GM23248 (cell line): ENCODE results near the gene DBX2. TPM values are rescaled to one million over a fixed set of nuclear protein-coding genes. Genes with fewer than 3 reads are reported as not detected.

Experiments
- DNase-seq: peaks from one replicate; pipeline ENCODE4 v3.0.0-alpha.2; 2015
- H2AFZ ChIP-seq: fragments of 200-600 bp; sonication (generic); 2 replicates; pipeline ENCODE4 v1.6.1; 2016; ENCODE audit warnings: antibody characterized with exemption
- H3F3A ChIP-seq: fragments of 200-600 bp; sonication (generic); 2 replicates; pipeline ENCODE4 v1.6.1; 2016; ENCODE audit warnings: mild to moderate bottlenecking, antibody characterized with exemption, mixed run types; ENCODE audit not compliant: insufficient read depth
- H3K27ac ChIP-seq: fragments of 200-600 bp; sonication (generic); 2 replicates; pipeline ENCODE4 v1.5.1; 2016; ENCODE audit warnings: mild to moderate bottlenecking
- H3K27me3 ChIP-seq: fragments of 200-600 bp; sonication (generic); replicated peaks from 2 replicates; pipeline ENCODE4 v1.6.1; 2016; ENCODE audit warnings: mild to moderate bottlenecking; ENCODE audit not compliant: insufficient read depth
- H3K36me3 ChIP-seq: fragments of 200-600 bp; sonication (generic); 2 replicates; pipeline ENCODE4 v1.6.1; 2016; ENCODE audit warnings: low read depth, mild to moderate bottlenecking
- H3K4me1 ChIP-seq: fragments of 200-600 bp; sonication (generic); 2 replicates; pipeline ENCODE4 v1.6.1; 2016; ENCODE audit warnings: mild to moderate bottlenecking; ENCODE audit not compliant: insufficient read depth
- H3K4me2 ChIP-seq: fragments of 200-600 bp; sonication (generic); one replicate; pipeline ENCODE4 v1.6.1; 2016; ENCODE audit warnings: mild to moderate bottlenecking; ENCODE audit not compliant: unreplicated experiment
- H3K4me3 ChIP-seq: fragments of 200-600 bp; sonication (generic); 2 replicates; pipeline ENCODE4 v1.5.1; 2016; ENCODE audit warnings: mild to moderate bottlenecking
- H3K79me2 ChIP-seq: fragments of 200-600 bp; sonication (generic); 2 replicates; pipeline ENCODE4 v1.6.1; 2016; ENCODE audit warnings: mild to moderate bottlenecking; ENCODE audit not compliant: insufficient read depth
- H3K9ac ChIP-seq: fragments of 200-600 bp; sonication (generic); 2 replicates; pipeline ENCODE4 v1.6.1; 2016; ENCODE audit warnings: mild to moderate bottlenecking
- H3K9me2 ChIP-seq: fragments of 200-600 bp; sonication (generic); 2 replicates; pipeline ENCODE4 v1.6.1; 2016; ENCODE audit warnings: mixed run types, mild to moderate bottlenecking, moderate library complexity; ENCODE audit not compliant: insufficient read depth
- H3K9me3 ChIP-seq: fragments of 200-600 bp; sonication (generic); one replicate; pipeline ENCODE4 v1.6.1; 2017; ENCODE audit warnings: low read depth
- H4K20me1 ChIP-seq: fragments of 200-600 bp; sonication (generic); 2 replicates; pipeline ENCODE4 v1.6.0; 2016; ENCODE audit not compliant: insufficient read depth
- EZH2 ChIP-seq: fragments of 200-600 bp; sonication (generic); IDR thresholded peaks from 2 replicates; pipeline ENCODE4 v1.6.1; 2018; ENCODE audit warnings: antibody characterized with exemption, mild to moderate bottlenecking; ENCODE audit not compliant: insufficient read depth, poor library complexity, severe bottlenecking
- EZH2phosphoT487 ChIP-seq: fragments of 200-600 bp; sonication (generic); IDR thresholded peaks from 2 replicates; pipeline ENCODE4 v1.6.1; 2018; ENCODE audit warnings: antibody characterized with exemption, moderate library complexity, mild to moderate bottlenecking, low read depth; ENCODE audit not compliant: insufficient read depth
- WGBS, 2 experiments: methylation state at CpG; one replicate each; pipeline ENCODE4 v1.1.6; 2015 to 2017; ENCODE audit warnings: low lambda C conversion rate in 2 of 2, low coverage in 1 of 2; ENCODE audit errors: missing lambda C conversion rate in 2 of 2; 5-methylcytosine and 5-hydroxymethylcytosine counted together
- in situ Hi-C: fragments of 300-500 bp; cut with MboI; formaldehyde crosslinking; loops from 2 replicates; pipeline ENCODE4 v1.15.0; 2020
- polyA plus RNA-seq: library from polyadenylated mRNA; unstranded; fragments of >200 nt; fragmentation: Nextera tagmentation; extraction: Ambion mirVana; gene quantifications from 2 replicates; pipeline ENCODE4 v1.2.1, GENCODE V29; 2016
- total RNA-seq: library from RNA; depleted of rRNA; stranded (reverse); fragments of >200 nt; shearing (Covaris generic); gene quantifications from 2 replicates; pipeline ENCODE4 v1.2.3, GENCODE V29; 2014; rRNA removed

DBX2 gene
- total and polyA plus RNA-seq, 2 experiments from 2014 or later: not detected

DNA sequence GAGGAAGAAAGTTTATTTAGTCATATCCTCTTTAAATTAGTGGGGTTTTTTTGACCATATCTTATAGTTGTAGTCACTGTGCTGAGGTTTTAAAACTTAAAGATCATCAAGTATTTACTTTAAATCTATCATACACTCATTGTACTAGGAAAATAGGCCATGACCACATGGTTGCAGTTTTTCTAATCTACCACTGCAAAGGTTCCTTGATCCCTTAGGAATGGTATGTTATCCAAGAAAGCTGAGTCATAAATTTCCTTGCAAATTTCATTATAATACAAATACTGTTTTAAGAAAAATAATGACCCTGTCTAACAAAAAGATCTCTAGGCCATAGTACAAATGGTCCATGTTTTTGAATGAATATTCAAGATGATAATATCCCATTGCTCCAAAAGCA, 74.7 kb downstream of the DBX2 start:
- in situ Hi-C loops: no loop called here
- H3K4me2 ChIP-seq: no peak overlapping the region
- no peaks in the 10 kb centered on the region for H3K4me1 ChIP-seq
- H3K27ac ChIP-seq: no peak overlapping the region
- no peaks in the 10 kb centered on the region for H3K9me2 ChIP-seq
- H3K36me3 ChIP-seq: no peaks in the 10 kb centered on the region
- H3K27me3 ChIP-seq: no peaks in the 10 kb centered on the region
- H4K20me1 ChIP-seq: no peaks in the 10 kb centered on the region
- H3K4me3 ChIP-seq: no peak overlapping the region
- no peaks in the 10 kb centered on the region for H3K9me3 ChIP-seq
- H3F3A ChIP-seq: no peaks in the 10 kb centered on the region
- no peak for DNase-seq
- H2AFZ ChIP-seq: no peak overlapping the region
- no peak overlapping the region for H3K9ac ChIP-seq
- H3K79me2 ChIP-seq: no peaks in the 10 kb centered on the region
- no peak for TF ChIP-seq EZH2
- TF ChIP-seq EZH2phosphoT487: no peak

DNA sequence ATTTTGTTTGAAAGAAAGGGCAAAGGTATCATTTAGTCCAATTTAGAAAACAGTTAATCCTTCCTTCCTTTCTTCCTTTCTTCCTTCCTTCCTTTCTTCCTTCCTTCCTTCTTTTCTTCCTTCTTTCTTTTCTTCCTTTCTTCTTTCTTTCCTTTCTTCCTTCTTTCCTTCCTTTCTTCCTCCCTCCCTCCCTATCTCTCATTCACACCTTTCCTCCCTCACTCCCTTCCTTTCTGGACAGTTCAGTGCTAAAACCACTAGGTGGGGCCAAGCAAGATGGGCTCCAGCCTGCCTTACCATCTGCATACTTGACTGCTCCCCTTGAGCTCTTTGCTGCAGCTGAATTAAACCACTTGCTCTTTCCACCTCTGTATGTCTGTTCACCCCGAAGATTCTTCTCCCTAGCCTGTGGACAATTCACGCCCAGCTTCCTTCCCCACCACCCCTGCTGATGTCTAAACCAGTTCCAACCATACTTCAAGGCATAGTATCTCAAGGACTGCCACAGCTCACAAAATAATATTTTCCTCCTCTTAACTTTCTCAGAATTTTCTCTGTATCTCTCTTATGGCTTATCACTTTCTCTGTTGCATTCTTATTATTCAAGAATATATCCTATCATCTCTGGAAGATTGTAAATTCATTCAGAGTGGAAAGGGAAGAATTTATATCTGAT, 78.0 kb downstream of the DBX2 start:
- Histone ChIP-seq H2AFZ (no peak overlapping the region), H3K4me3 (no peak overlapping the region)
- peak; percentile 39 for DNase-seq

DNA sequence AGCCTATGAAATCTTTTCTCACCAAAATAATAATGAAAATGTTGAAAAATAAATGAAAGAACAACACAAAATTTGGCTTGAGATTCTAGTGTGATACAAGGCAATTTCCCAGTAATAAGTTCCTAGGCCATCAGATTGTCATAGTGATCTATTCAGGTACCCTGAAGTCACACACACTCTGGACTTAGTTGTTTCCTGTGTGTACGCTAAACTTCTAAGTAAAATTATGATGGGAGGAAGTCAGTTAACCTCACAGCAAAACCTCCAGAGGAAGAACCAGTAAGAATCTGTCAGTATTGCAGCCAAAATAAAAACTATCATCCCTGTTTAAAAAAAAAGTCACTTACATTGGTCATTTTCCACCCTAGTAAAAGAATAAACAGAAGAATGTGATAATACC, 81.9 kb downstream of the DBX2 start:
- Histone ChIP-seq H3K27ac (no peak overlapping the region), H3K4me3 (no peak overlapping the region), H3K36me3 (no peaks in the 10 kb centered on the region), H3F3A (no peaks in the 10 kb centered on the region), H3K9ac (no peak overlapping the region), H3K9me3 (no peaks in the 10 kb centered on the region), H3K4me2 (no peak overlapping the region), H3K4me1 (no peaks in the 10 kb centered on the region), H2AFZ (no peak overlapping the region), H4K20me1 (no peaks in the 10 kb centered on the region), H3K9me2 (no peaks in the 10 kb centered on the region), H3K79me2 (no peaks in the 10 kb centered on the region), H3K27me3 (no peaks in the 10 kb centered on the region)
- no peak for DNase-seq
- WGBS, 2 experiments: 5 to 10% methylated on average over 1 of the region's 1 CpG
- in situ Hi-C loops: no loop called here
- TF ChIP-seq EZH2phosphoT487 (no peak), EZH2 (no peak)

More for the DNA sequence above, 78.0 kb downstream of the DBX2 start:
- H3K9me2 ChIP-seq: no peaks in the 10 kb centered on the region
- no peaks in the 10 kb centered on the region for H4K20me1 ChIP-seq
- no peaks in the 10 kb centered on the region for H3K36me3 ChIP-seq
- no peaks in the 10 kb centered on the region for H3F3A ChIP-seq
- in situ Hi-C loops: no loop called here
- no peak overlapping the region for H3K27ac ChIP-seq
- no peaks in the 10 kb centered on the region for H3K27me3 ChIP-seq
- TF ChIP-seq EZH2phosphoT487: no peak
- TF ChIP-seq EZH2: no peak
- H3K79me2 ChIP-seq: no peaks in the 10 kb centered on the region
- H3K9ac ChIP-seq: no peak overlapping the region
- no peaks in the 10 kb centered on the region for H3K9me3 ChIP-seq
- no peaks in the 10 kb centered on the region for H3K4me1 ChIP-seq
- 10% methylated on average over 2 of the region's 2 CpGs for WGBS, 2 experiments
- no peak overlapping the region for H3K4me2 ChIP-seq

Other genes with a start within 250 kb of the DBX2 start
- not detected in 2 replicates for gene NELL2, start 174.8 kb downstream of the DBX2 start, total RNA-seq
- gene NELL2, start 174.8 kb downstream of the DBX2 start, polyA plus RNA-seq: not detected in 2 replicates
- 65.4 and 75.4 TPM in 2 replicates for gene ANO6, start 165.0 kb upstream of the DBX2 start, total RNA-seq
- 48.4 and 50.1 TPM in 2 replicates for gene ANO6, start 165.0 kb upstream of the DBX2 start, polyA plus RNA-seq